ENCODE results near the gene GREB1. TPM values are rescaled to one million over a fixed set of nuclear protein-coding genes. Genes with fewer than 3 reads are reported as not detected.
A peak's percentile ranks its signal among the peaks of the same experiment; 100 is the strongest.

GREB1 gene
- total and polyA plus RNA-seq, 9 donors, result 104 to 723 (median 232) TPM

GRCh38 chr2:11684894-11685460, 151.1 kb downstream of the GREB1 start:
- Histone ChIP-seq H3K27ac (no peak overlapping the region), H3K4me1 (ENCODE audit: insufficient read depth) (peaks cover 27% of the 10 kb centered on the region), H3K27me3 (no peaks in the 10 kb centered on the region), H3K4me3 (no peak overlapping the region), H3K36me3 (no peaks in the 10 kb centered on the region), H3K9me3 (no peaks in the 10 kb centered on the region)
- no peak for TF ChIP-seq CTCF (IDR thresholded peaks at IDR 0.05)
- TF ChIP-seq POLR2A (IDR thresholded peaks at IDR 0.05), result no peak
- TF ChIP-seq EP300 (IDR thresholded peaks at IDR 0.05), result no peak
- DNase-seq, result no peak
- WGBS, 3 donors, result 82 to 83% (median 83%) methylated on average over 12 of the region's 12 CpGs
- intact Hi-C loops (cut with DNase I), result loop anchor here in 3 of 4 donors (5.0 kb wide), 3 partner anchors 92 to 208 kb away; no protein-coding TSS in a partner anchor

DNA sequence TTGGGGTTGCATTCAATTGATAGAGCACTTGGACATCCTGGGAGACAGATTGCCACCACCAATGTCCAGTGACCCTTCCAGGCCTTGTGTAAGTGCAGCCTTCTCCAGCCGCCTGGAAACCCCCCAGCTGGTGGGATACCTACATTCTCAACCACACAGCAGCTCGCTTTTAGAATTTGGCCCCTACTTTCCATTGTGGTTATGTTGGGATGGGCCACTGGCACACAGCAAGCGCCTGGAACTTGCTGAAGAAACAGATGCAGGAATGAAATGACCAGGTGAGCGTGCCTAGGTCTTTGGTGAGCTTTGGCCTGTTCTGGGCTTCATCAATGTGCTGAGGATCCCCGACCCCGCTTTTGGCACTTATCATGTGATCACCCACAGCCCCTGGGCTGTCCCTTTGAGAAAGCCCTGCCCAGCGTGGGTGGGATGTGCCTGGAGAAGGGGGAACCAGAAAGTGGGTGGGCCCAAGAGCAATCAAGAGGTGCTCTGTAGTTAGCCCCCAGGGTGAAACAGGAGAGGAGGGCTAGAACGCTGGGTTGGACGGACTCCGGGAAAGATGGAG, 152.1 kb downstream of the GREB1 start:
- Histone ChIP-seq H3K27ac (no peak overlapping the region), H3K4me3 (no peak overlapping the region), H3K36me3 (no peaks in the 10 kb centered on the region), H3K27me3 (no peaks in the 10 kb centered on the region), H3K4me1 (ENCODE audit: insufficient read depth) (peaks cover 20% of the 10 kb centered on the region), H3K9me3 (no peaks in the 10 kb centered on the region)
- WGBS, 3 donors, result 93 to 96% (median 94%) methylated on average over 10 of the region's 10 CpGs
- intact Hi-C loops (cut with DNase I), result loop anchor here in 2 of 4 donors (5.0 kb wide), 2 partner anchors 91 to 96 kb away; no protein-coding TSS in a partner anchor
- no peak for DNase-seq
- TF ChIP-seq POLR2A (IDR thresholded peaks at IDR 0.05) (no peak), CTCF (IDR thresholded peaks at IDR 0.05) (no peak), EP300 (IDR thresholded peaks at IDR 0.05) (no peak)

DNA sequence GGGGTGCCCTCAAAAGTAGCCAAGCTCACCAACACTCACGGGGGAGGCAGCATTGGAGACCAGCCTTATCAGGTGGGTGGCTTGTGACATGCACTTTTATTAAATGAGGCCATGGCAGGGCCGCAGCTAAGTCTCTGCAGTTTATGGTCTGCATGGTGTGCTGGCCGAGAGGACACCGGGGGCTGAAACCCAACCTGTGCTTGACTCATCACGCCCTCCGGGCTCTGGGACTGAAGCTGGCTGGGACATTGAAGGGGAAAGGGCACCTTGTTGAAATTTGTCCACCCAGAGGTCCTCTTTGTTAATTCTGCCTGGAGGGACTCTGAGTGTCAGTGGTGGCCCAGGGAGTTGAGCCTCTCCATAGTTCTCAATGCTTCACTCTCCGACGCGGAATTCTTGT, 153.9 kb downstream of the GREB1 start:
- H3K4me1 ChIP-seq (ENCODE audit: insufficient read depth), result peaks cover 12% of the 10 kb centered on the region
- H3K27me3 ChIP-seq, result no peaks in the 10 kb centered on the region
- no peak for DNase-seq
- TF ChIP-seq EP300 (IDR thresholded peaks at IDR 0.05) (no peak), CTCF (IDR thresholded peaks at IDR 0.05) (no peak), POLR2A (IDR thresholded peaks at IDR 0.05) (no peak)
- WGBS, 3 donors, result 60 to 76% (median 64%) methylated on average over 9 of the region's 9 CpGs
- intact Hi-C loops (cut with DNase I), result loop anchor here in 2 of 4 donors (5.0 kb wide), 2 partner anchors 90 to 95 kb away; no protein-coding TSS in a partner anchor
- H3K4me3 ChIP-seq, result peak overlapping the region; percentile 4
- H3K36me3 ChIP-seq, result no peaks in the 10 kb centered on the region
- peak overlapping the region in 1 of 2 donors; percentile 69 for H3K27ac ChIP-seq
- H3K9me3 ChIP-seq, result no peaks in the 10 kb centered on the region

GRCh38 chr2:11688222-11689069, 154.6 kb downstream of the GREB1 start:
- Histone ChIP-seq H3K9me3 (no peaks in the 10 kb centered on the region), H3K4me3 (peak overlapping the region; percentile 4), H3K36me3 (no peaks in the 10 kb centered on the region), H3K27me3 (no peaks in the 10 kb centered on the region), H3K4me1 (ENCODE audit: insufficient read depth) (peaks cover 13% of the 10 kb centered on the region), H3K27ac (peak overlapping the region; percentile 57 to 69)
- DNase-seq, result peak; percentile 87 to 91 (median 89)
- intact Hi-C loops (cut with DNase I), result loop anchor here in 2 of 4 donors (5.0 kb wide), 2 partner anchors 89 to 94 kb away; no protein-coding TSS in a partner anchor
- 4 to 8% (median 6%) methylated on average over 23 of the region's 23 CpGs for WGBS, 3 donors
- no peak for TF ChIP-seq EP300 (IDR thresholded peaks at IDR 0.05)
- peak; percentile 85 to 88 (median 87) for TF ChIP-seq CTCF (IDR thresholded peaks at IDR 0.05)
- TF ChIP-seq POLR2A (IDR thresholded peaks at IDR 0.05), result no peak

Data from ovary (tissue), 9 donors.